HCT116 (cell line): ENCODE measurements around the gene TRPM1. TPM values are rescaled to one million over a fixed set of nuclear protein-coding genes. Genes with fewer than 3 reads are reported as not detected.

Experiments
- ATAC-seq: fragments of 200-7000 bp; cut with Tn5 transposase; 2 replicates; pipeline ENCODE4 v1.9.1; 2020; ENCODE audit warnings: mild to moderate bottlenecking, moderate library complexity
- BruUV-seq: library from RNA; stranded (reverse); fragments of 400-500 nt; replicated peaks from 2 replicates; lab custom pipeline; 2021; lab: Mats Ljungman, UMichigan
- CTCF ChIA-PET: fragments of 300-600 bp; sonication (Branson Sonifier 250); formaldehyde crosslinking; loops from one replicate; lab custom pipeline; 2021; ENCODE audit warnings: antibody characterized with exemption; lab: Charles Lee
- POLR2A ChIA-PET: fragments of 300-600, 350-600 bp; sonication (Branson Sonifier 250); formaldehyde crosslinking; loops from one replicate; lab custom pipeline; 2021; ENCODE audit warnings: antibody characterized with exemption; lab: Charles Lee
- RAD21 ChIA-PET, 2 experiments: fragments of 300-600 bp; sonication (Branson Sonifier 250); formaldehyde crosslinking; loops; one replicate each; lab custom pipeline; 2023; ENCODE audit warnings: low total read pairs in 2 of 2; ENCODE audit not compliant: uncharacterized antibody in 2 of 2, unreplicated experiment in 2 of 2, low non-redundant PET in 1 of 2; lab: Charles Lee
- DNase-seq: peaks from one replicate; pipeline ENCODE4 v3.0.0-alpha.2; 2010; ENCODE audit warnings: low read depth, low spot score
- H2AFZ ChIP-seq: fragments of 200-600 bp; shearing (Covaris generic), sonication (generic); 2 replicates; pipeline ENCODE4 v1.6.1; 2017; ENCODE audit warnings: low read depth, mixed run types, mixed read lengths, antibody characterized with exemption, low read length; ENCODE audit not compliant: poor library complexity, severe bottlenecking
- H3K27ac ChIP-seq: 2 replicates; pipeline ENCODE4 v1.5.1; 2012; ENCODE audit warnings: low read depth, low read length
- H3K27me3 ChIP-seq: fragments of 200-600 bp; sonication (generic); 2 replicates; pipeline ENCODE4 v1.6.1; 2016; ENCODE audit warnings: mixed run types, low read length, mixed read lengths; ENCODE audit not compliant: insufficient read depth
- H3K36me3 ChIP-seq, 2 experiments: fragments of 200-500 bp in 1 of 2; fragments of 200-600 bp in 1 of 2; sonication (Bioruptor generic) in 1 of 2; sonication (generic) in 1 of 2; 2 replicates each; pipeline versions ENCODE4 v1.5.1 to v1.6.1; 2014 to 2016; ENCODE audit warnings: low read length in 2 of 2, inconsistent platforms in 1 of 2, mixed read lengths in 1 of 2, mixed run types in 1 of 2; ENCODE audit not compliant: insufficient read depth in 2 of 2, control insufficient read depth in 1 of 2
- H3K4me1 ChIP-seq, 2 experiments: fragments of 200-600 bp in 1 of 2; sonication (generic) in 1 of 2; 2 replicates each; pipeline versions ENCODE4 v1.5.1 to v1.6.1; 2012 to 2017; ENCODE audit warnings: low read length in 2 of 2, inconsistent platforms in 1 of 2, mild to moderate bottlenecking in 1 of 2, mixed read lengths in 1 of 2, mixed run types in 1 of 2, moderate library complexity in 1 of 2; ENCODE audit not compliant: insufficient read depth in 2 of 2, control insufficient read depth in 1 of 2
- H3K4me2 ChIP-seq: fragments of 200-600 bp; sonication (generic); 2 replicates; pipeline ENCODE4 v1.6.1; 2017; ENCODE audit warnings: mixed run types, low read length, mixed read lengths
- H3K4me3 ChIP-seq, 2 experiments: fragments of 200-600 bp in 1 of 2; sonication (generic) in 1 of 2; replicated peaks in 1 of 2; 2 replicates each; pipeline ENCODE4 v1.5.1; 2011 to 2016; ENCODE audit warnings: low read length in 2 of 2, control low read depth in 1 of 2, low read depth in 1 of 2, mild to moderate bottlenecking in 1 of 2, mixed read lengths in 1 of 2, mixed run types in 1 of 2
- H3K79me2 ChIP-seq: fragments of 200-600 bp; sonication (generic); 2 replicates; pipeline ENCODE4 v1.6.1; 2017; ENCODE audit warnings: mild to moderate bottlenecking, mixed run types, low read length, moderate library complexity, mixed read lengths; ENCODE audit not compliant: insufficient read depth
- H3K9ac ChIP-seq: fragments of 200-600 bp; sonication (generic); 2 replicates; pipeline ENCODE4 v1.6.1; 2016; ENCODE audit warnings: low read length, mixed read lengths
- H3K9me2 ChIP-seq: fragments of 200-600 bp; sonication (generic), shearing (Covaris generic); 2 replicates; pipeline ENCODE4 v1.6.1; 2017; ENCODE audit warnings: mixed run types, mild to moderate bottlenecking, moderate library complexity; ENCODE audit not compliant: insufficient read depth
- H3K9me3 ChIP-seq, 2 experiments: fragments of 200-500 bp in 1 of 2; fragments of 200-600 bp in 1 of 2; sonication (Bioruptor generic) in 1 of 2; sonication (generic) in 1 of 2; 2 replicates each; pipeline ENCODE4 v1.6.1; 2014 to 2017; ENCODE audit warnings: low read length in 2 of 2, mixed read lengths in 2 of 2, inconsistent platforms in 1 of 2, low read depth in 1 of 2, mild to moderate bottlenecking in 1 of 2, mixed run types in 1 of 2, moderate library complexity in 1 of 2; ENCODE audit not compliant: control insufficient read depth in 1 of 2, insufficient read depth in 1 of 2
- H4K20me1 ChIP-seq: fragments of 200-600 bp; sonication (generic), shearing (Covaris generic); 2 replicates; pipeline ENCODE4 v1.6.1; 2017; ENCODE audit warnings: mixed run types, mild to moderate bottlenecking, moderate library complexity; ENCODE audit not compliant: insufficient read depth
- CBX3 ChIP-seq: IDR thresholded peaks from 2 replicates; pipeline ENCODE4 v1.6.1; 2012; ENCODE audit warnings: low read depth
- CEBPB ChIP-seq: IDR thresholded peaks from 2 replicates; pipeline ENCODE4 v1.6.1; 2012; ENCODE audit warnings: low read depth
- EGR1 ChIP-seq: IDR thresholded peaks from 2 replicates; pipeline ENCODE4 v1.6.1; 2012; ENCODE audit warnings: low read depth
- ELF1 ChIP-seq: IDR thresholded peaks from 2 replicates; pipeline ENCODE4 v1.6.1; 2012; ENCODE audit warnings: low read depth, borderline replicate concordance
- EZH2phosphoT487 ChIP-seq: fragments of 200-600 bp; IDR thresholded peaks from 2 replicates; pipeline ENCODE4 v1.6.1; 2018; ENCODE audit warnings: antibody characterized with exemption, borderline replicate concordance
- FOSL1 ChIP-seq: IDR thresholded peaks from 2 replicates; pipeline ENCODE4 v1.6.1; 2012; ENCODE audit warnings: low read depth
- JUND ChIP-seq: IDR thresholded peaks from 2 replicates; pipeline ENCODE4 v1.6.1; 2012
- POLR2A ChIP-seq: IDR thresholded peaks from 2 replicates; pipeline ENCODE4 v1.7.0; 2011; ENCODE audit warnings: borderline replicate concordance; ENCODE audit not compliant: insufficient read depth, insufficient read length; ENCODE audit errors: extremely low read depth
- POLR2AphosphoS5 ChIP-seq: IDR thresholded peaks from 2 replicates; pipeline ENCODE4 v1.6.1; 2011; ENCODE audit warnings: mild to moderate bottlenecking, low read depth, low read length, moderate library complexity
- RAD21 ChIP-seq: IDR thresholded peaks from 2 replicates; pipeline ENCODE4 v1.6.1; 2012; ENCODE audit warnings: low read depth, mild to moderate bottlenecking
- SIN3A ChIP-seq: IDR thresholded peaks from 2 replicates; pipeline ENCODE4 v1.6.1; 2012; ENCODE audit warnings: low read depth
- SP1 ChIP-seq: IDR thresholded peaks from 2 replicates; pipeline ENCODE4 v1.6.1; 2012; ENCODE audit warnings: low read depth
- SRF ChIP-seq: IDR thresholded peaks from 2 replicates; pipeline ENCODE4 v1.6.1; 2012; ENCODE audit warnings: low read depth
- YY1 ChIP-seq: IDR thresholded peaks from 2 replicates; pipeline ENCODE4 v1.6.1; 2011; ENCODE audit warnings: low read length, low read depth, moderate library complexity, mild to moderate bottlenecking; ENCODE audit not compliant: insufficient replicate concordance; ENCODE audit errors: extremely low read depth
- ZFX ChIP-seq: fragments of 450-650 bp; IDR thresholded peaks from 2 replicates; pipeline ENCODE4 v1.6.1; 2017
- ZNF274 ChIP-seq: fragments of 200-500 bp; sonication (Bioruptor generic); IDR thresholded peaks from 2 replicates; pipeline ENCODE4 v1.6.1; 2014; ENCODE audit warnings: mild to moderate bottlenecking, low read depth, low read length, inconsistent platforms
- intact Hi-C: fragments of 100-400 bp; cut with micrococcal nuclease; formaldehyde crosslinking; loops from 2 replicates; pipeline ENCODE4 v1.10.0; 2022
- total RNA-seq: library from RNA; stranded (reverse); gene quantifications from one replicate; pipeline ENCODE4 v1.2.1, GENCODE V29; 2021; ENCODE audit not compliant: unreplicated experiment
- TF ChIP-seq, protein P1 (sequence below): IDR thresholded peaks from 2 replicates; pipeline ENCODE4 v1.6.1; 2012
- TF ChIP-seq, protein P2 (sequence below): IDR thresholded peaks from 2 replicates; pipeline ENCODE4 v1.6.1; 2012; ENCODE audit warnings: low read depth
- TF ChIP-seq, protein P3 (sequence below): IDR thresholded peaks from 2 replicates; pipeline ENCODE4 v1.6.1; 2012

TRPM1 gene
- total RNA-seq, 1 experiment from 2014 or later, result not detected

DNA sequence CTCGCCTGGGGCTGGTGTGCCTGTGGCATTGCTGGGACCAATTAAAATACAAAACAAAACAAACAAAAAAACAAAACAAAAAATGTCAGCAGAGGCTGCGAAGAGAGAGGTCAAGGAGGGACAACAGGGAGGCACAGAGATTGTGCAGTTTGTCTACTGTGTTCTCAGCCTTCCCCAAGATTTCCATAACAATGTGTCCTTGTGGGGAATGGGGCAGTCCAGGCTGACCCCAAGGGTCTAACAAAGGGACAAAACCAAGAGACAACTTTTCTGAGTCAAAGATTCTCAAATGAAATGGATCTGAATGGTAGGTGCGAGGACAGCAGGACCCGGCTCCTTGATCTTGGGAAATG, 46.4 kb upstream of the TRPM1 start:
- H4K20me1 ChIP-seq, result no peaks in the 10 kb centered on the region
- no peak overlapping the region for H3K27ac ChIP-seq
- no peaks in the 10 kb centered on the region for H3K9me3 ChIP-seq
- H3K4me2 ChIP-seq, result no peak overlapping the region
- DNase-seq (no peak), ATAC-seq (no peak)
- no TSS peak for BruUV-seq
- H3K27me3 ChIP-seq, result no peaks in the 10 kb centered on the region
- no peak overlapping the region for H3K9ac ChIP-seq
- no peak for TF ChIP-seq JUND
- TF ChIP-seq, protein P1, sequence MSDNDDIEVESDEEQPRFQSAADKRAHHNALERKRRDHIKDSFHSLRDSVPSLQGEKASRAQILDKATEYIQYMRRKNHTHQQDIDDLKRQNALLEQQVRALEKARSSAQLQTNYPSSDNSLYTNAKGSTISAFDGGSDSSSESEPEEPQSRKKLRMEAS, result no peak
- TF ChIP-seq, protein P2, sequence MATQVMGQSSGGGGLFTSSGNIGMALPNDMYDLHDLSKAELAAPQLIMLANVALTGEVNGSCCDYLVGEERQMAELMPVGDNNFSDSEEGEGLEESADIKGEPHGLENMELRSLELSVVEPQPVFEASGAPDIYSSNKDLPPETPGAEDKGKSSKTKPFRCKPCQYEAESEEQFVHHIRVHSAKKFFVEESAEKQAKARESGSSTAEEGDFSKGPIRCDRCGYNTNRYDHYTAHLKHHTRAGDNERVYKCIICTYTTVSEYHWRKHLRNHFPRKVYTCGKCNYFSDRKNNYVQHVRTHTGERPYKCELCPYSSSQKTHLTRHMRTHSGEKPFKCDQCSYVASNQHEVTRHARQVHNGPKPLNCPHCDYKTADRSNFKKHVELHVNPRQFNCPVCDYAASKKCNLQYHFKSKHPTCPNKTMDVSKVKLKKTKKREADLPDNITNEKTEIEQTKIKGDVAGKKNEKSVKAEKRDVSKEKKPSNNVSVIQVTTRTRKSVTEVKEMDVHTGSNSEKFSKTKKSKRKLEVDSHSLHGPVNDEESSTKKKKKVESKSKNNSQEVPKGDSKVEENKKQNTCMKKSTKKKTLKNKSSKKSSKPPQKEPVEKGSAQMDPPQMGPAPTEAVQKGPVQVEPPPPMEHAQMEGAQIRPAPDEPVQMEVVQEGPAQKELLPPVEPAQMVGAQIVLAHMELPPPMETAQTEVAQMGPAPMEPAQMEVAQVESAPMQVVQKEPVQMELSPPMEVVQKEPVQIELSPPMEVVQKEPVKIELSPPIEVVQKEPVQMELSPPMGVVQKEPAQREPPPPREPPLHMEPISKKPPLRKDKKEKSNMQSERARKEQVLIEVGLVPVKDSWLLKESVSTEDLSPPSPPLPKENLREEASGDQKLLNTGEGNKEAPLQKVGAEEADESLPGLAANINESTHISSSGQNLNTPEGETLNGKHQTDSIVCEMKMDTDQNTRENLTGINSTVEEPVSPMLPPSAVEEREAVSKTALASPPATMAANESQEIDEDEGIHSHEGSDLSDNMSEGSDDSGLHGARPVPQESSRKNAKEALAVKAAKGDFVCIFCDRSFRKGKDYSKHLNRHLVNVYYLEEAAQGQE, result no peak
- no peak for TF ChIP-seq ELF1
- TF ChIP-seq YY1, result no peak
- no peak for TF ChIP-seq FOSL1
- no peak for TF ChIP-seq ZNF274
- no peak for TF ChIP-seq SRF
- no peak for TF ChIP-seq CBX3
- no peak for TF ChIP-seq EZH2phosphoT487
- no peak for TF ChIP-seq SIN3A
- no peak for TF ChIP-seq ZFX
- no peak for TF ChIP-seq POLR2A
- no peak for TF ChIP-seq RAD21
- TF ChIP-seq SP1, result no peak
- TF ChIP-seq, protein P3, sequence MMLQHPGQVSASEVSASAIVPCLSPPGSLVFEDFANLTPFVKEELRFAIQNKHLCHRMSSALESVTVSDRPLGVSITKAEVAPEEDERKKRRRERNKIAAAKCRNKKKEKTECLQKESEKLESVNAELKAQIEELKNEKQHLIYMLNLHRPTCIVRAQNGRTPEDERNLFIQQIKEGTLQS, result no peak
- TF ChIP-seq POLR2AphosphoS5, result no peak
- TF ChIP-seq CEBPB, result no peak
- TF ChIP-seq EGR1, result no peak
- ChIA-PET CTCF (no interaction called here), POLR2A (no interaction called here), RAD21 (no interaction called here)
- no peaks in the 10 kb centered on the region for H3K9me2 ChIP-seq
- H3K4me1 ChIP-seq, result peaks cover 2 to 4% of the 10 kb centered on the region in 2 experiments; a peak in 1 of 4 replicates
- no peak overlapping the region for H3K4me3 ChIP-seq
- H3K36me3 ChIP-seq, result no peaks in the 10 kb centered on the region
- no peak overlapping the region for H2AFZ ChIP-seq
- no peaks in the 10 kb centered on the region for H3K79me2 ChIP-seq
- intact Hi-C loops, result no loop called here
